Immature natural killer cell (primary cell): ENCODE data around the gene FGF22. TPM values are rescaled to one million over a fixed set of nuclear protein-coding genes. Genes with fewer than 3 reads are reported as not detected.
"Not testable (repeated sequence)": the region's sequence is repeated elsewhere in the genome, so short reads cannot be mapped to it uniquely, and the experiment has no call there.

ENCODE experiments used
- DNase-seq, 3 donors: peaks; one replicate each; pipeline ENCODE4 v3.0.0; 2022; ENCODE audit warnings: mixed read lengths in 1 of 3
- H3K27ac Mint-ChIP-seq, 6 donors: one replicate each; pipeline ENCODE4 v1.8.0; 2020; ENCODE audit warnings: mixed read lengths in 6 of 6, mild to moderate bottlenecking in 5 of 6, inconsistent platforms in 4 of 6, moderate library complexity in 3 of 6
- H3K27me3 Mint-ChIP-seq, 3 donors: one replicate each; pipeline ENCODE4 v1.8.0; 2020 to 2021; ENCODE audit warnings: low read depth in 3 of 3, mild to moderate bottlenecking in 3 of 3, mixed read lengths in 3 of 3, moderate library complexity in 3 of 3, inconsistent platforms in 1 of 3
- H3K36me3 Mint-ChIP-seq, 3 donors: one replicate each; pipeline ENCODE4 v1.8.0; 2020; ENCODE audit warnings: mixed read lengths in 3 of 3, inconsistent platforms in 2 of 3, mild to moderate bottlenecking in 2 of 3
- H3K4me1 Mint-ChIP-seq, 2 donors: one replicate each; pipeline ENCODE4 v1.8.0; 2020; ENCODE audit warnings: inconsistent platforms in 2 of 2, mild to moderate bottlenecking in 2 of 2, mixed read lengths in 2 of 2, moderate library complexity in 1 of 2
- H3K4me3 Mint-ChIP-seq, 5 donors: one replicate each; pipeline ENCODE4 v1.8.0; 2020; ENCODE audit warnings: mild to moderate bottlenecking in 5 of 5, mixed read lengths in 5 of 5, inconsistent platforms in 3 of 5, moderate library complexity in 3 of 5
- H3K9me3 Mint-ChIP-seq, 6 donors: one replicate each; pipeline ENCODE4 v1.8.0; 2020; ENCODE audit warnings: mild to moderate bottlenecking in 6 of 6, mixed read lengths in 6 of 6, inconsistent platforms in 4 of 6, moderate library complexity in 3 of 6
- polyA plus RNA-seq, 3 donors: library from polyadenylated mRNA; unstranded; fragments of 300-500 nt; fragmentation: Illumina TruSeq; gene quantifications; one replicate each; pipeline ENCODE4 v1.2.3, GENCODE V29; 2021

FGF22 gene
- polyA plus RNA-seq, 3 donors from 2014 or later: 0.54 TPM; not detected in 2

GRCh38 chr19:601790-602189 is 37.9 kb upstream of the FGF22 start:
- peaks cover 0 to 1% (median 0%) of the 10 kb centered on the region in 6 donors for H3K9me3 Mint-ChIP-seq
- DNase-seq: no peak

GRCh38 chr19:602391-603301 is 37.0 kb upstream of the FGF22 start:
- Mint-ChIP-seq H3K9me3 (peaks cover 0 to 1% (median 0%) of the 10 kb centered on the region in 6 donors), H3K4me1 (no peaks in the 10 kb centered on the region), H3K27ac (no peak overlapping the region), H3K27me3 (peaks cover 0 to 7% (median 0%) of the 10 kb centered on the region in 3 donors), H3K4me3 (no peak overlapping the region), H3K36me3 (no peaks in the 10 kb centered on the region)
- no peak for DNase-seq

More at GRCh38 chr19:601790-602189, 37.9 kb upstream of the FGF22 start:
- no peaks in the 10 kb centered on the region for H3K36me3 Mint-ChIP-seq
- H3K27me3 Mint-ChIP-seq: peaks cover 0 to 7% (median 0%) of the 10 kb centered on the region in 3 donors
- no peak overlapping the region for H3K27ac Mint-ChIP-seq
- no peak overlapping the region for H3K4me3 Mint-ChIP-seq
- no peaks in the 10 kb centered on the region for H3K4me1 Mint-ChIP-seq

GRCh38 chr19:603302-603639 is 36.4 kb upstream of the FGF22 start:
- H3K4me1 Mint-ChIP-seq, H3K27me3 Mint-ChIP-seq, H3K36me3 Mint-ChIP-seq, H3K27ac Mint-ChIP-seq, H3K4me3 Mint-ChIP-seq, H3K9me3 Mint-ChIP-seq, DNase-seq: not testable (repeated sequence)

GRCh38 chr19:603779-604178 is 35.9 kb upstream of the FGF22 start:
- not testable (repeated sequence) for H3K36me3 Mint-ChIP-seq, H3K27me3 Mint-ChIP-seq, DNase-seq, H3K27ac Mint-ChIP-seq, H3K9me3 Mint-ChIP-seq, H3K4me3 Mint-ChIP-seq, H3K4me1 Mint-ChIP-seq

- H3K27ac Mint-ChIP-seq: no peak overlapping the region
Observed at GRCh38 chr19:604355-604754, 35.3 kb upstream of the FGF22 start.

GRCh38 chr19:605061-605971 is 34.4 kb upstream of the FGF22 start:
- H3K27ac Mint-ChIP-seq, H3K27me3 Mint-ChIP-seq, H3K9me3 Mint-ChIP-seq, H3K36me3 Mint-ChIP-seq, DNase-seq: not testable (repeated sequence)
- peaks cover 5 to 12% of the 10 kb centered on the region in 2 donors for H3K4me1 Mint-ChIP-seq
- H3K4me3 Mint-ChIP-seq: peak overlapping the region in 2 of 5 donors; percentile 64 to 65

More at GRCh38 chr19:604355-604754, 35.3 kb upstream of the FGF22 start:
- Mint-ChIP-seq H3K4me3 (no peak overlapping the region), H3K4me1 (peaks cover 0 to 7% of the 10 kb centered on the region in 2 donors), H3K36me3 (no peaks in the 10 kb centered on the region), H3K27me3 (peaks cover 0 to 7% (median 0%) of the 10 kb centered on the region in 3 donors), H3K9me3 (peaks cover 0 to 1% (median 0%) of the 10 kb centered on the region in 6 donors)
- DNase-seq: peak; percentile 26 to 34 (median 32)

GRCh38 chr19:607301-608154 is 32.2 kb upstream of the FGF22 start:
- no peaks in the 10 kb centered on the region for H3K36me3 Mint-ChIP-seq
- H3K4me3 Mint-ChIP-seq: no peak overlapping the region
- peaks cover 0 to 3% (median 0%) of the 10 kb centered on the region in 3 donors for H3K27me3 Mint-ChIP-seq
- peaks cover 17 to 25% of the 10 kb centered on the region in 2 donors for H3K4me1 Mint-ChIP-seq
- H3K27ac Mint-ChIP-seq: peak overlapping the region in 2 of 6 donors; percentile 39 to 40
- DNase-seq: no peak
- H3K9me3 Mint-ChIP-seq: peaks cover 0 to under 1% (median 0%) of the 10 kb centered on the region in 6 donors

GRCh38 chr19:608155-609003 is 31.3 kb upstream of the FGF22 start:
- DNase-seq: no peak
- Mint-ChIP-seq H3K27ac (peak overlapping the region in 2 of 6 donors; percentile 35 to 45), H3K36me3 (no peaks in the 10 kb centered on the region), H3K4me3 (peak overlapping the region in 1 of 5 donors; percentile 68), H3K4me1 (peaks cover 17 to 25% of the 10 kb centered on the region in 2 donors), H3K27me3 (peaks cover 0 to 3% (median 0%) of the 10 kb centered on the region in 3 donors), H3K9me3 (no peaks in the 10 kb centered on the region)

GRCh38 chr19:609004-609346 is 30.7 kb upstream of the FGF22 start:
- Mint-ChIP-seq H3K36me3 (no peaks in the 10 kb centered on the region), H3K4me1 (peaks cover 17 to 25% of the 10 kb centered on the region in 2 donors), H3K9me3 (no peaks in the 10 kb centered on the region), H3K4me3 (no peak overlapping the region), H3K27ac (no peak overlapping the region), H3K27me3 (peaks cover 0 to 3% (median 0%) of the 10 kb centered on the region in 3 donors)
- peak; percentile 36 to 46 (median 37) for DNase-seq

- DNase-seq: peak; percentile 16 to 34 (median 18)
- H3K36me3 Mint-ChIP-seq: no peaks in the 10 kb centered on the region
- H3K4me3 Mint-ChIP-seq: peak overlapping the region; percentile 79 to 87 (median 86)
- peaks cover 0 to 3% (median 1%) of the 10 kb centered on the region in 3 donors for H3K27me3 Mint-ChIP-seq
- H3K27ac Mint-ChIP-seq: peak overlapping the region; percentile 80 to 94 (median 86)
- H3K4me1 Mint-ChIP-seq: peaks cover 17 to 27% of the 10 kb centered on the region in 2 donors
- no peaks in the 10 kb centered on the region for H3K9me3 Mint-ChIP-seq
Observed at GRCh38 chr19:610071-610800, 29.4 kb upstream of the FGF22 start.

- Mint-ChIP-seq H3K9me3 (no peaks in the 10 kb centered on the region), H3K4me1 (peaks cover 22 to 31% of the 10 kb centered on the region in 2 donors), H3K27ac (peak overlapping the region; percentile 79 to 94 (median 80)), H3K4me3 (peak overlapping the region; percentile 79 to 87 (median 86)), H3K27me3 (peaks cover 0 to 3% (median 1%) of the 10 kb centered on the region in 3 donors), H3K36me3 (peaks cover 3% of the 10 kb centered on the region in 3 donors)
- peak; percentile 41 to 50 (median 41) for DNase-seq
Observed at GRCh38 chr19:610801-611480, 28.7 kb upstream of the FGF22 start.
